HG02981 (cell line): Measurements from ENCODE around the gene SRP54.
"Not testable (repeated sequence)": the region's sequence is repeated elsewhere in the genome, so short reads cannot be mapped to it uniquely, and the experiment has no call there.

ENCODE experiments used
- ATAC-seq: cut with Tn5 transposase; IDR thresholded peaks from one replicate; pipeline ENCODE4 v1.9.1; 2021; ENCODE audit warnings: mild to moderate bottlenecking, moderate library complexity; ENCODE audit not compliant: unreplicated experiment

SRP54 gene

DNA sequence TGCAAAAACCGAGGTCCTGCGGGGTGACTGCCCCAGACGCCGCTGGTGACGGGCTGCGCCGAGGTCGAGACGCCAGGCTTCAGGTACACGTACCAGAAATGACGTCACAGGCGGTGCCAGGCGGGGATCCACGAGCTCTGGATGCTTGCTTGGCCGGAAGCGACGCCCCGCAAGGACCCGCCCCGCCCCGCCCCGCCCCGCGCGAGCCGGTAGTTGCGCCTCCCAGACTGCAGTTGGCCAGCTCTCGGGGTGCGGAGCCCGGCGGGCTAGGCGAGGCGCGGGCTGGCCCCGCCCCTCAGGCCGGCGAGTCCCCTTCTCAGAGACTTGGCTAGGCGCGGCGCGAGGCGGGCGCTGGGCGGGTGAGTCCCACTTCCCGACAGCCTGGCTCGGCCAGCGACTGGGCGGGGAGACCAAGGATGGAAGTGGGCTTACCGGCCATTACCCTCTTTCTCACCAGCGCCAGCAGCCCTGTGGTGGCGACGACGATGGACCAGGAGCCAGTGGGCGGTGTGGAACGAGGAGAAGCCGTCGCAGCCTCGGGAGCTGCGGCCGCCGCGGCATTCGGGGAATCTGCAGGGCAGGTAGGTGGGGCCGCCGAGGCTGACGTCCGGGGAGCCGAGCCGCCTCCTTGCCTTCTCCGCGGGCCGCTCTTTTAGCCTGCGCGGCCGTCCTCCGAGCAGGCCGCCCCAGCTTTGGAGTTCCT is 63.4 kb downstream of the SRP54 start, which contains the start of gene FAM177A1:
TSS of gene FAM177A1 (plus strand) at position 225 of the 703 bp plus-strand sequence. CDS start at position 417, 192 bp downstream.
- ATAC-seq: peak; percentile 93

DNA sequence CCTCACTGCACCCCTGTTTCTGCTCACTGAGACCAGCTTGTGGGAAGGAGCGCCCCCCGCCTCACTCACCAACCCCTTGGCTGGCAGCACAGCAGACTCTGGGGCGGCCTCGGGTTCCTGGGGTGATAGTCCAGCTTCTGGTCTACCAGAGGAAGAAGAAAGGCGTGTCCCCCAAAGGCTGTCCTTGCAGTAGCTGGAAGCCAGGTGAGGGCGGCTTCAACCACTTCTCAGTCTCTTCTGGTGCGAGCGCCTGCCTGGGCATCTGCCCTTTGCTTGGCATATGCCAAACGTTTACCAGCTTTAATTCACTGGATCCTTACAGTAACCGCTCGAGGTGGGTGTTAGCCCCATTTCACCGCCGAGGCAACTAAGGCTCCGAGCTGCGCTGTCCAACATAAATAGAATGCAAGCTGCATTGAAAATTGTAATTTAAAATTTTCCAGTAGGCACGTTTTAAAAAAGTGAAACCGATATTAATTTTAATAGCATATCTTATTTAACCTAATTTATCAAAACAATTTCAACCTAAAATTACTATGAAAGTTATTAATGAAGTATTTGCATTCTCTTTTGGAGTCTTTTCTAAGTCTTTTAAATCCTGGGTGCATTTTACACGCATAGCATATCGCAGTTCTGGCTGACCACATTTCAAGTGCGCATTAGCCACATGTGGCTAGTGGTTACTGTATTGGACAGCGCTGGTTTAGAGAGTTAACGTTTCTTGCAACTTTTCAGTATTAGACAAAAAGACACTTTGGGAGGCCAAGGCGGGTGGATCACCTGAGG is 64.2 kb downstream of the SRP54 start:
- ATAC-seq: peak; percentile 20

DNA sequence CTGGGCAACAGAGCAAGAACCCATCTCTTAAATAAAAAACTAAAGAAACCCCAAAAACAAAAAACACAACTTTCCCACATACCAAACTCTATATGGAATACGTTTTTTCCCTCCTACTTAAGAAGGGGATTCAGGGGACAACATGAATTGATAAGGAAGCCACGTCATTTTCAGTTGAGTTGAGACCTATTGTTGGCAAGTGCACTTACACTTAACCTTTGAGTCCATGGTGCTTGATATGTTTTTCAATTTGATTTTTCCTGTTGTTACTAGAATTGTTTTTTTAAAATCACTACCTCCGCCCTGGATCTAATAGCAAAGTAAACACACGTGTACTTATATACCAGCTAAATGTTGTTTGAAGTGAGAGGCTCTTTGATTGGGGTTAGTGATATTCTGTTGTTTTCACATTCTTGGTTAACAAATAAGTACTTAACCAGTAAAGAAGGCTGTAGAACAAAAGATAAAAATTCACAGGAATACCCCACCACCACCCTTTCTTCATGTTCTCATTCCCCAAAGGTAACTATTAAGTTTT is 65.3 kb downstream of the SRP54 start:
- ATAC-seq: no peak

DNA sequence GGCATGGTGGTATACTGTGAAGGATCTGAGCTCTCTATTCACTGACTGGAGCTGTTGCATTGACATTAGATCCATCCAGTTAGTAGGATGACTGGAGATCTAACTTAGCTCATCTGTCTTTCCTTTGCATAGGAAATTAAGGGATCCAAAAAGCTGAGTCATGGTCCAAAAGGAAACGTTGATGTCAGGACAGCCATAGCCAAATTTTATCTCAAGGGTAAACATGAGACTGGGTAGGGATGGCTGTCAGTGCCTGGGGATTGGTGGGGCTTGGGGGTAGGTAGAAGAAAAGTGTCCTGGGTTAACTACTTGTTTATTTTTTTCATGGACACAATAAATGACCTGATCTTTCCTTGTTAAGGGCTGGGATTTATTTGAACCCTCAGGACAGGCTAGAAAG is 67.9 kb downstream of the SRP54 start:
- ATAC-seq: no peak

DNA sequence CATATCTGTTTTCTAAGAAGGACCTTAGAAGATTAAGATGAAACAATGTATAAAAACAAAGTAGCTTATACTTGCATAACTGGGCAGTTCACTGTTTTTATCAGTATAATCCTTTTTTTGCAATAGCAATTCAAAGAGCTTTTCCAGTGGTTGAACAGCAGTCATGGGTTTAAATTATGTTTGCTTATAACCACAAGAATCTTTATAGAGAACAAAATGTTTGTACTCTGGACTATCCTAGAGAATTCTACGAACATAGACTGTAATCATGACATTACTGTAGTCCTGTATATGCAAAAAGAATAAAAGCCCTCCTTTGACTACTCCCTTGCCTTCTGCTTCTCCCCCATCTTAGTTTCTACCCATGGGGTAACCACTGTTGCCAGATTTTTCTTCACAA is 69.0 kb downstream of the SRP54 start:
- no peak for ATAC-seq

DNA sequence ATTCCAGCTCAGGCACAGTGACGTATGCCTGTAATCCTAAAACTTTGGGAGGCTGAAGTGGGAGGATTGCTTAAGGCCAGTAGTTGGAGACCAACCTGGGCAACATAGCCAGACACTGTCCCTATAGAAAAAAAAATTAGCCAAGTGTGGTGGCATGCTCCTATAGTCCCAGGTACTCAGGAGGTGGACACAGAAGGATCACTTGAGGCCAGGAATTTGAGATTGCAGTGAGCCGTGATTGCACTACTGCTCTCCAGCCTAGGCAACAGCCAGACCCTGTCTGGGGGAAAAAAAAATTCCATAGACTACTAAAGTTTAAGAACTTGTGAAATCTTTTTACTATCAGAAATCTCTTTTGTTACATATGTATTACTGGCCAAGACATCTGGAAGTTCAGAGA is 69.8 kb downstream of the SRP54 start:
- no peak for ATAC-seq

DNA sequence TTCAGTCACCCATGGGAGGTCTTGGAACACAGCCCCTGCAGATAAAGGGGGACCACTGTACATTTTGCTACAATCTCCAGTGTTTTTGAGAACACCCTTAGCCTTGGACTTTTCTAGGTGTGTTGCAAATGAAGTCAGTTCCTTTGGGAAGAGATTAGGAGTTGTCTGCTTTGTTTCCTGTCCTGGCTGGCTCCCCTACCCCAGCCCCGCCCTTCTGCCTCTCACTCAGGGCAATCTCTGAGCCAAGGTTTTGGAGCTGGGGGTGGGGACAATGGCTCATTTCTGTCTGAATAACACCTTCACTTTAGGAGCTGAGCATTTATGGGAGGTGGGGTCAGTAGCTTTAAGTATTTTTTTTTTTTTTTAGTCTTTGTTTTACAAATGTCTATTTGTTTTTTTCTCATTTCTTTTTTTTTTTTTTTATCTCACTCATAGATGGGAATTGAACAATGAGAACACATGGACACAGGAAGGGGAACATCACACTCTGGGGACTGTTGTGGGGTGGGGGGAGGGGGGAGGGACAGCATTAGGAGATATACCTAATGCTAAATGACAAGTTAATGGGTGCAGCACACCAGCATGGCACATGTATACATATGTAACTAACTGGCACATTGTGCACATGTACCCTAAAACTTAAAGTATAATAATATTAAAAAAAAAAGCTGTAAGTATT is 78.5 kb downstream of the SRP54 start:
- not testable (repeated sequence) for ATAC-seq

DNA sequence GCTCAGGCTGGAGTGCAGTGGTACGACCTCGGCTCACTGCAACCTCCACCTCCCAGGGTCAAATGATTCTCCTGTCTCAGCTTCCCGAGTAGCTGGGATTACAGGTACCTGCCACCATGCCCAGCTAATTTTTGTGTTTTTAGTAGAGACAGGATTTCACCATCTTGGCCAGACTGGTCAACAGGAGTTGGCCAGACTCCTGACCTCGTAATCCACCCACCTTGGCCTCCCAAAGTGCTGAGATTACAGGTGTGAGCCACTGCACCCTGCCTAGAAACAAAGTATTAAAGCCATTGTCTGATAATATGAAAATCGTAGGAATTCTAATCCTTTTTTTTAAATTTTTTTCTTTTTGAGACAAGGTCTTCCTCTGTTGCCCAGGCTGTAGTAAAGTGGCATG is 82.9 kb downstream of the SRP54 start:
- not testable (repeated sequence) for ATAC-seq

DNA sequence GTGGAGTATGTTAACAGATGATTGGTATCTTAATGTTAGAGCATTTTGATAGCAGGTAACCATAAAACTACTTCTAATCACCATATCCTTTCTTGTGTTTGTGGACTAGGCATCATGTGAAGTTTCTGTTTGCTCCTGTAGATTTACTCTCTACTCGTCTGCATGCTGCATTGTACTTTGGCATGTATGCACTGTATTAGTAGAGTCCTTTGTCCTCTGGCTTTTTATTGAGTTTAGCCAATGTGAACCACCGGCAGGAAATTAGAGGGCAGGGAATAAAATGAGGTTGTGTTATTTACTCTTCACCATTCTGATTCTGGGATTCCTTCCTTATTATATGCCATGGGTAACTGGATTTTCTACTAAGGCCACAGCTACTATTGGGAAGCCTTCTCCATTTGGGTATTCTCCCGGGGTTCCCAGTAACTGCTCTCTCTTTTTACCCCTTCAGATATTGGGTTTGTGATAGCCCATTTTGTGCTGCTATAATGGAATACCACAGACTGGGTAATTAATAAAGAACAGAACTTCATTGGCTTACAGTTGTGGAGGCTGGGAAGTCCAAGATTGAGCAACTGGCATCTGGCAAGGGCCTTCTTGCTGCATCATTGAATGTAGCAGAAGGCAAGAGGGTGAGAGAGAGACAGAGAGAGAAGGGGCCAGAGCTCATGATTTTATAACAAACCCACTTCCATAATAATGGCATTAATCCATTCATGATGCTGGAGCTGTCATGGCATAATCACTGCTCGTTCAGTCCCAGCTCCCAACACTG is 85.6 kb downstream of the SRP54 start:
- ATAC-seq: no peak

DNA sequence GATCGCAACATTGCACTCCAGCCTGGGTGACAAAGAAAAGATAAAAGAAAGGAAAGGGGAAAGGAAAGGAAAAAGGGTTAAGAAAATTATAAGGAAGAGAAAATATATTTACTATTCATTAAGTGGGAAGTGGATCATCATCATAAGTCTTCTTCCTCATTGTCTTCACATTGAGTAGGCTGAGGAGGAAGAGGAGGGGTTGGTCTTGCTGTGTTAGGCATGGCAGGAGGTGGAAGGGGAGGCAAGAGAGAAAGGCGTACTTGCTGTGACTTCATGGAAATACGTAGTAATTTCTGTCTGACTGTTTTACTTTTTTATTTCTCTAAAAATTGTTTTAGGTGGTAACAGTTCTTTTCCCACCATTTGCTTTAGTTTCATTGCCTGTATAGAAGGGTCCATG is 89.4 kb downstream of the SRP54 start:
- no peak for ATAC-seq

DNA sequence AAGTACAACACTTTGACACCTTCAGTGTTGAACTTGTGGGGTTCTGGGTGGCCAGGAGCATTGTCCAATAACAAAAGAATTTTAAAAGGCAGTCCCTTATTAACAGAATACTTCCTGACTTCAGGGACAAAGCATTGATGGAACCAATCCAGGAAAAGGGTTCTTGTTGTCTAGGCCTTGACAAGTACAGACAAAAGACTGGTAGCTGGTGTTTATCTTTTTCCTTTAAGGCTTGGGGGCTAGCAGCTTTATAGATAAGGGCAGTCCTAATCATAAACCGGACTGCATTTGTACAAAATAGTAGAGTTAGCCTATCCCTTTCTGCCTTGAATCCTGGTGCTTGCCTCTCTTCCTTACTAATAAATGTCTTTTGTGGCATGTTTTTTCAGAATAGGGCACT is 90.7 kb downstream of the SRP54 start:
- ATAC-seq: no peak

DNA sequence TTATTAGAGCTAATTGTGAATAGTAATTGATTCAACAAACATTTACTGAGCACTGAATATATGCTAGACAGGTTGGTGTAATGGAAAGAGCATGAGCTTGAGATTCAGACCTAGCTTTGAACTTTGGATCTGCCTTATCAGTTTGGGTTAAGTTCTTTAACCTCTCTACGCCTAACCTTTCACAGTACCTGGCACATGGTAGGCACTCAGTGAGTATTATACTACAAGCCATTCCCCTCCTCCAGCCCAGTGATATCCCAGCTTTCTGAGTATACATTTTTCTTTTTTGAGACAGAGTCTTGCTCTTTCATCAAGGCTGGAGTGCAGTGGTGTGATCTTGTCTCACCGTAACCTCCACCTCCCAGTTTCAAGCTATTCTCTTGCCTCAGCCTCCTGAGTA is 95.3 kb downstream of the SRP54 start:
- no peak for ATAC-seq
